ENCODE data around the gene PRKN.

The PRKN gene

DNA sequence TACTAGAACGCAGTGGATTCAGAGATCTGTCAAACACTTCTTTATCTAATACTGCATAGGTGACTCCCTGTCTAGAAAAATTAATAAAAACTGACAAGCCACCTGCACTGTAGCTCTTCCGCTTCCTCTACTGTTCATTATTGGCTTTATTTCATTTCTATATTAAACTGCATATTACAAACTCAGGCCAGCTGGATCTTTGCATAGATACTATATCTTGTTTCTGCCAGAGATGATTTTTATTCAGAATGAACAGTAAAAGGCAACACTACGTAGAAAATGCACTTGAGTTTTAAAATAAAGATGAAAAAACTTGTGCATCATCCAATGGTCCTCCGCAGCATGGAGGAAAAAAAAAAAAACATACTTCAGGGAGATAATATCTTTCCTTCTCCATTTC, 508.3 kb downstream of the PRKN start:
- no peak for DNase-seq

DNA sequence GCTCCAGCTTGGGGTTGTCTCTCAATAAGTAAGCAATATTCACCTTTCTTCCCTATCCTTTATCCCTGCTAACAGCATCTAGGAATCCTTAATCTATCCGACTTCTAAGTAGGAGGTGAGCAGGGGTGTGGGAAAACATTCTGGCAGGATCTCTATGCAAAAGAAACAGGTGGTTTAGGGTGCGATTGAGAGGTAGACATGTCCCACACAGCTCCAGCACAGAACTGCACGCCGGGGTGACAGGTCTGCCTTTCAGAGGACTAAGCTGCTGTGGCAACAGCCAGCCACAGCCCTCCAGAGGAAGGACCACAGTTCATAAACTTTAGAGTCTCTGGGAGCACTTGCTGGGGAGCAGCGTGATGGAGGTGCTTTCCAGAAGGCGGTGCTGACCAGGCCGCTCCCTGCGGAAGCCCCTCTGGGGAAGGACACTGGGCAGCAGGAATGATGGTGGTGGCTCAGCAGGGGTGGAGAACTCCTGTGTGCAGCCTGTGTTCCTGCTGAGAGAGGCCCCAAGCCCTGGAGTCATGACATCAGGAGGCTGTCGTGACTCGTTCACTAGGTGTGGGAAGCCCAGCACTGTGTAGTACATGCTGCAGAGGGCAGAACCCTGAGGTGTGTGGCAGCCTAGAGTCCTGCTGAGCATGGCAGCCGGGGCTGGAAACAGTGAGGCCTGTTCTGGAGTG, 509.6 kb downstream of the PRKN start:
- DNase-seq: no peak

DNA sequence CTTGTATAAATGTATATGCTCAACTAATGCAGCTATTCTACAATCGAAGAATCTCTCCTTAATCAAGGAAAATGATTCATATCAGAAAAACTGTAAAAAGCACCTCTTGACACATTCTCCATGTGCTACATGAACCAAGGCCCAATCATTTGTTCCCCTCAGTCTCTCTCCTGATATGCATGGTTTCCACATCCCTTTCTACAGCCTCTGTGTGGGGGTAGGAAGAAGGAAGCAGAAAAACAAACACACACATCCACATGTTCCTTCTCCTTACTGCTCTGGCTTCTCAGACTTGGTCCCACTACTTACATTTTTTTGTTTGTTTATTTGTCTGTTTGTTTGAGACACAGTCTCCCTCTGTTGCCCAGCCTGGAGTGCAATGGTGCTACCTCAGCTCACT, 510.5 kb downstream of the PRKN start:
- no peak for DNase-seq

DNA sequence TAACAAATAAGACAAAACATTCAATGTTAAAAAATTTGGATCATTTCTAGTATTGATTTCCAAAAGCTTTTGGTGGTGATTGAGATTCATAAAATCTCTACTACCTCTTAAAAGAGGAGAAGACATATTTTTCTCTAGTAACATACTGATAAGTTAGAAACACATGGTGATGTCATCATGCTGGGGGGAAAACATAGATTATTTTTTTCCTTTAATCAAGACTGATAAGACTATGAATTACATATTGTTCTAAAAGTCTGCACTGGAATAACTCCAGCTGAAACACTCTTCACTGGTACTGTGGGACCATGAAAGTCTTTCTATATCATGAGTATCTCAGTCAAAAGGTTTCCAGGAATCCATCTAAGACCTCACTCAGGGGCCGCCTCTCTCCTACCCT, 515.8 kb downstream of the PRKN start:
- DNase-seq: no peak

DNA sequence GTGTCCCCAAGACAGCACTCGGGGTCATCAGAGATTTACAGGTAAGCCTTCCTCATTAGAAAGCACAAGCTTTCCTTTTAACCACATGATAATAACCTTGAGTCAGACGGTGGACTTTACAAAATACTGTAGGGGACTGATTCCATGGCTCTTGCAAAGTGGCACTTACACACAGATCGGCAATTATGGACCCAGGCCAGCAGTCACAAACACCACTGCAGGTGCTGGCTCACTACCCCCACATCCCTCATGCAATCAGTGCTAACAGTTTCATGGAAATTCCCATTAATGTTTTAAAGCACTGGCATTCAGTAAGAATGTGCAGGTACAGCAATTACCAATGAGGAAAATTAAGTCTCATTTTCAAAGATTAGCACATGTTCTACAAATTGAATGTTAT, 516.5 kb downstream of the PRKN start:
- no peak for DNase-seq

DNA sequence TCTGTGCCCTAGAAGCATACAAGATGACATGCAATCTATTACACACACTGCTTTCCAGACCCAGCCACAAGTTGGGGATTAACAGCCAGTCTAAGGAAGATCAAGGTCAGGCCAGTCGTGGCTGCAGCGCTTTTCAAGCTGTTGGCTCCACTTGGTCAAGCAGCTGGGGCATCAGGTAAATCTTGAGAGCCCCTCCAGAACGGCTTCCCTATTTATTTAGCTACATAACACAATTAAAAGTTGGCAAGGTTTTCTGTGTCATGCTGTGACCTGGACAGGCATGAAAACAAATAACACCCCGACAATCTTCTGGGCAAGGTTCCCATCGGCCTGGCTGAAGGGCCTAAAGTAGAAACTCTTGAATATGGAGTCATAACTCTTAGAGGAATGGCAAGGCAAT, 524.3 kb downstream of the PRKN start:
- DNase-seq: no peak

DNA sequence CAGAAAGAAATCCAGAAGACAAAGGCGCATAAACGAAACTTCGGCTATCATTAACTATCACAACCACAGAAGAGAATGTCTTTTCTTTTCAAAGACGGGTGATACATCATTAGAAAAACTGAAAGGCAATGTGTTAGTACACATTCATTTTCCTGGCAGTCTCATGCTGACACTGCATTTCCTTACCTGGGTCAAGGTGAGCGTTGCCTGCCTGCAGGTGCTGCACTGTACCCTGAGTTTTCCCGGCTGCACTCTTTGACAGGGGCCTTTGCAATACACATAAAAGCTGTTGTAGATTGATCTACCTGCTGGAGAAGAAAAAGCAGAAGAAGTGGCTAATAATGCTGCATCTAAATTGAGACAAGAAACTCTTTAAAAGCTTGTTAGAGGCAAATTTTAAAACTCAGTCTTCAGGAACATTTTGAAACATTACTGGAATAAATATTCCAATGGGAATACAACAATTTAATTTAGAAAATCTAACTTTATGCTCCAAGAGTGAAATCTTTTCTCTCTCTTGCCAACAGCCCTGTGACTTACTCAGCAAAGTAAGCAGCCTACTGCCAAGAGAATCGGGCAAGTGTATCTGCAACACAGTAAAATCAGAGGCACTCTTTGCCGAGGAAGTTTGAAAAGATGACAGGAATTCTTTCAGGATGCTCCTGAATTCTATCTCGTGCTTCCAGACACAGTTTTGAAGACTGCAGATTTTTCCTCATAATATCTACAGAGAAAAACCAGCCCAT, 526.4 kb downstream of the PRKN start:
- DNase-seq: no peak

DNA sequence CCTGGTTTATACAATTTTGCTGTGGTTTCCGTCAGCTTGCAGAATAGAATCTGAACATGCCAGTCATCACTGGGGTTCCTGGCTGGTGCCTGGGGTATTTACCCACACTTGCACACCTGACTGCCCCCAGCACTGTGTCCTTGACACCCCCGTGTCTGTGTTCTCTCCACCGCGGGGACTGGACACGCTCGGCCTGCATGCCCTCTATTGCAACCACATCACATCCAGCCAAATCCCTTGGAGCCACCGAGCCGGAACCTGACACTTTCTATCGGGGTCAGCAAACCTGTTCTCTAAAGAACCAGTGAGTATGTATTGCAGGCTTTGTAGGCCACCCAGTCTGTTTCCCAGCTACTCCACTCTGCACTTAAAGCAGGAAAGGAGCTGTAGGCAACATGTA, 527.5 kb downstream of the PRKN start:
- no peak for DNase-seq

DNA sequence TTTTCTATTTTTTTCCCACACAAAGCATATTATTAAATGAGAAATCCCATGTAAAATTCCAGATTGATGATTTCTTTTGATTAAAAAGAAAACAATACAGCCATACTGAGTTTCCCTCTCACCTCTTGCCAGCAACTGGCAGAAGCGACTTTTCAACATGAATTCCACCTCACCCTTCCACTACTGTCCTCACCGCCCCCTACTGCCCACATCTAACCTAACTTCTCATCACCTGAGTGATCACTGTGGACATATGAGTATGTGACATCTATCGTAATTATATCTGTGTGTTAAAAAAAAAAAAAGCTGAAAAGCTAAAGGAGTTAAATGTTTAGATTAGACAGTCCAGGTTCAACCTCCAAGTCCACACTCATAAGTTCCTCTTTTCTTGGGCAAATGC, 528.6 kb downstream of the PRKN start:
- DNase-seq: no peak

DNA sequence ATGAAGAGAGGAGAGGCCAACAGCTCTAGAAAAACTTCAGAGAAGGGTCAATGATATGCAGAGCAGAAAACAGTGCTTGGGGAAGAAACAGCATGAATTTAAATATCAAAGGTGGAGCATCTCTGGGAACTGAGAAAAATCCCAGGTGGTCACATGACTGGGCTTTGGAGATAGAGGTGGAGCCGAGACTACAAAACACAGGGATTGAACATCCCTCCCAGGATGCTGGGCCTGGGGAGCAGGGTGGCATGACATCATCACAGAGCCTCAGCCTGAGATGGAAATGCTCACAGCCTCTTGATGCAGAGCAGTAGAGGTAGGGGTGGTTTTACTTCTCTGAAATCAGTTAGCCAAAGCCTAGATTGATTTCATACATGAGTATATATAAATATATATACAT, 529.5 kb downstream of the PRKN start:
- no peak for DNase-seq

DNA sequence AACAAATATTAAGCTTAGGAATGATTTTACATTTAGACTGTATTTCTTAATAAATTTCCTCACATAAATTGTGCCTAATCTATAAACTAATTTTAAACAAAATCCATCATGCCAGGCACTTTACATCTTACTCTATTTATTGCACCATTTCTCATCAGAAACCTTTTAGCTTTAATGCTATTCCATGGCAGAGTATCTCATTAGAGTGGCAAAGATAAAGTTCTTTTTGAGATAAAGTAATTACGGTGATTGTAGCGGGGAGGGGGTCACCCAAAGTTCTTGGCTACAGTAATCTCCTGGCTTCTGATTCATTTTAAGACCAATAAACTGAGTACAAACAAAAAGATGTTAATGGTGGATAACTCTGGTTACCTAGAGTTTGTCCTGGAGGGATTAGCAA, 532.1 kb downstream of the PRKN start:
- DNase-seq: no peak

DNA sequence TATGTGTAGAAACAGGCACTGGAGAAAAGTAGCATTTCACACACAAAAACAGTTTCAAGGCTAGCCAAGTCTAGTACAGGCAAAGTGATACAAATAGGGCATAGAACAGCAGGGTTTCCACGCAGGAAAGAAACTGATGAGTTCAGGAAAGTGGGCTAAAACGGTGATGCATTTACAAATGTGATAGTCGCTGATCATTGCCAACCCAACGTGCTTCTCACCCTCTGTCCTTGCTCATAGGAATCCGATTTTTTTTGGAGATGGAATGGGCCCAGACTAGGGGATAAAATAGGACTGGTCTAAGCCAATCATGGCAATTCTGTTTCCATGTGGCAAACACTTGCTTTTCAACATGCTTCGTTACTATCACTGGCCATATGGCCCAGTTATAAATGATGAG, 536.6 kb downstream of the PRKN start:
- no peak for DNase-seq

DNA sequence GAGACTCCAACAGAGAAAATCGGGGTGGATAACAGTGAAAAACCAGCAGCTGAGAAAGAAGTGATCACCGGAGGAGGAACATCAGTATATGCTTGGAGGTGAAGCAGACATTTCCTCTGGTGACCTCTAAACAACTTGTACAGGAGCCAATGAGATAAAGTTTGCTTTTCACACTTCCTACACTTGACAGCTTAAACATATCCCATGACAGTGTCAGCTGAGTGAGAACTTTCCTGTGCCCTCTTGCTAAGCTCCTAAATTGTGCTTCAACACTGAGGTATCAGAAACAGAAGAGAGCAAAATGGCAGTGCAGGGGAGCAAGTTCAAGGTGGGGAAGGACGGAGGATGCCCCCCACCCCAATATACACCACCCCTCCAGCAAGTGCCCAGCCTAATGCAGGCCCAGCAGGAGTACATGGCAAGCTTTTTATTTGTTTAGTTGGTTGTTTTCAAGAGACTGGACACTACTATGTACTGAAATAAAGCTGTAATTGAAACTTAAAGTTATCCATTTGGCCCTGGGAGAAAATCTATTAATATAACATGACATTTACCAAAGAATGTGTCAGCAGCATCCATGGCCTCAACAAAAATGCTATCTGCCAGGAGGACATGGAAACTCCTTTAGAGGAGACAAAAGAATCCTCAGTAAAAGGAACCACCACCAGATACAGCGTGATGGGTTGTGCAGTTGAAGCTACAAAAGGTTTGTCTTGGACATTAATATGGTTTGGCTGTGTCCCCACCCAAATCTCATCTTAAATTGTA, 540.2 kb downstream of the PRKN start:
- DNase-seq: no peak

DNA sequence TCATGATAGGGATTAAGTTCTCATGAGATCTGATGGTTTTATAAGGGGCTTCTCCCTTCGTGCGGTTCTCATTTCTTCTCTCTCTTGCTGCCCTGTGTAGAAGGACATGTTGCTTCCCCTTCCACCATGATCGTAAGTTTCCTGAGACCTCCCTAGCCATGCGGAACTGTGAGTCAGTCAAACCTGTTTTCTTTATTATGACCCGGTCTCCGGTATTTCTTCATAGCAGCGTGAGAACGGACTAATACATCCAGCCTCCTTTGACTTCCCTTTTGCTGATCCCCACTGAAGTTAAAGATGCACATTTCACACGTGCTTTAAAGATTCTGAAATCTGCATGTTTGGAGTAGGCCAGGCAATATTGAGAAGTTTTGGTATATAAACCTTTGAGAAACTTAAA, 543.1 kb downstream of the PRKN start:
- DNase-seq: no peak

DNA sequence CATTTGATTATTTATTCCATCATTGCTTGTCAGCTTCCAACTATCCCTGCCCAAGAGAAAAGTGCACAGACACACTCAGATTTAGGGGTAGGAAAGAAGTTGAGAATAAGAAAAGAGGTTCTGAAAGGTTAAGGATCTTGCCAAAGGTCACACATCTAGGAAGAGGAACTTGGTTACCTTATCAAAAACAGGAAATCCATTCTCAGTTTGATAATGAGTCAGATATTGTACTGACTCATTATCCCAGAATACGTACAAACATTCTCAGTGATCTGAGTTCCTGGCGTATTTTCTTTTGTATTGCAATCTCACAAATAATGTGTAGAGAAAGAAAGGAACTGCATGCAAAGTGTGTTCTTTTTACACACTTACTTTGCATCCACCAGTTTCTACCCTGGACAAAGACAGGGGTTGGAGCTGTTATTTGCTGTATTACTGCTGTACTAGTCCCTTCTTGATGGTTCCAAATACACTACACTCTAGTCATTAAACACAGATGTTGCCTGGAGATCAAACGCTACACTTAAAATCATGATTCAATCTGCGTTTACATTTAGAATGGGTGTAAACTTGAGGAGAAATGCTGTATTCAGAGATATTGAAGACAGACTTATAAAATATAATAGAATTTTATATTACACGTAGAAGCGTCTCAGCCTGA, 545.7 kb downstream of the PRKN start:
- DNase-seq: no peak

DNA sequence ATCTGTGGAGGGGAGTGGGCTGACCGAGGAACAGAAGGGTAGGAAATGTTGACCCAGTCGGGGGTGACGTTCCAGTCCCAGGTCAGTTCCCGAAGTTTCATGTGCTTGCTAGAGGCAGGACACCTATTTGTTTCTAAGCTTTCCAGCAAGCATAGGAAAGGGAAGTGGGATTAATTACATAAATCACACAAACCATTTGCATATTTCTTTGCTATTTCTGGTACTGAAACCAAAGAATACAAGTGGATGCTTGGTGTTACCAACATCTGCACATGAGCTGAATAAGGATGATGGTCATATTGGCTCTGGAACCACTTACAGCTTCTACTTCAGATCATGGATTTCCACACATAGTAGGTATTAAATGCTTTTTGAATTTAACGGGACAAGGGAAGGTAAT, 546.5 kb downstream of the PRKN start:
- DNase-seq: no peak

DNA sequence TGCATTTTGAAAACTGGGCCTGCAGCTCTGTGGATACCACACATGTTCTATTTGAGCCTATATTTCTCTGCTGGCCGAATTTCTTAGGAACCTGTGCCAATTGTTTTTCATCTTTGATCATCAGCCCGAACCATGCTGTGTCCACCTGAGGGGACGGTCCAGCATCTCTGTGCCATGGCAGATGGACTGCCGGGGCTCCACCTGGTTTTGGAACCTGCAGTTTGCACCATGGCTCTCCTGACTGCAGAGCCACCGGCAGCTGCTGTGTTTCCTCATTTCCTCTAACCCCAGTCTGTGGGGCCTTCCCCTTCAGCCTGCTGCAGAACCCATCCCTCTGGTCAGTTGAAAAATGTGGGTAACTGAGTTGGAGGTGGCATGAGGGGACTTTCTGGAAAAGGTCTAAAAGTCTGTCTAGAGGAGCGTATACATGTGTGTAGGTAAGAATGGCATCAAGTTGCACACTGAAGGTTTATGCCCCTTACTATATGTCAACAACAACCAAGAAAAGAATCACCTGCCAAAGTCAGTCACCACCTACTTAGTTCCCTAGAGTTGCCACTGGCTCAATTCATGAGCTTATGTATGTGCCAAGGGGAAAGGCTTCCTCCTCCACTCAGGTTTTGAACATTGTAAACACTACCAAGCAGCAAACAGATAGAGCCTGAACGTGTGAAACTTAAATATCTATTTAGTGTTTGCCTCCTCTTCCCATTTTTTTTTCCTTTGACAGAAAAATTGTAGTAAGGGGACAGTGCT, 548.2 kb downstream of the PRKN start:
- no peak for DNase-seq

DNA sequence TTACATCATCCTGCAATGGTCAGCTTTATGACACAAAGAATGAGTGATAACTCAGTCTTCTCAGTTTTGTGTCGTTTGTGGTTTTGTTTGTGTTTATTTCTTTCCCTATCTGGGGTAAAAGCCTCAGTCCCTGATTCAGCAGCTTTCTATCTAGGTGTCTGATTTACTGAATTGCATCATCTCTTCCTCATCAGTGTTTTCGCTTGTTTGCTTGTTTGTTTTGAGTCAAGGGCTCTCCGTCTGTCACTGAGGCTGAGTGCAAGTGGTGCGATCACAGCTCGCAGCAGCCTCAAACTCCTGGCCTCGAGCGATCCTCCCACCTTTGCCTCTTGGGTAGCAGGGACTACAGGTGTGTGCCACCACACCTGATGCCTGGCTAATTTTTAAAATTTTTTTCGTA, 548.9 kb downstream of the PRKN start:
- DNase-seq: no peak

DNA sequence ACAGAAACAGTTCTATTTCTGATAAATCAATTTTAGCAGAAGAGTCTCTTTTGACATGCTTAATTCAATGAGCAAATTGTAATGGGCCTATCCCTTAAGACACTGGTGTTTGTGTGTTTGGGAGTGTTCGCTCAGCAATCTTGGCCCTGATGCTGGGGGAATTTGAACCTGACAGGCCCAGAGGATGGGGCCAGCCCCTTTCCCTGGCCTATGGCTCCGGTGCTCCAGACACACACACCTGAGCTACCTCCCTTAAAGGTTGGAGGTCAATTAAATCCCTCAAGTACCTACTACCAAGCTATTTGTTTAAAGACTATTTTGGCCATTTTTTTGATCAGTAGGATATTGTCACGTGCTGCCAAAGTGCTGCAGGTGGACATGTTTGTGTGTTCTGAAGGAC, 549.3 kb downstream of the PRKN start:
- no peak for DNase-seq

DNA sequence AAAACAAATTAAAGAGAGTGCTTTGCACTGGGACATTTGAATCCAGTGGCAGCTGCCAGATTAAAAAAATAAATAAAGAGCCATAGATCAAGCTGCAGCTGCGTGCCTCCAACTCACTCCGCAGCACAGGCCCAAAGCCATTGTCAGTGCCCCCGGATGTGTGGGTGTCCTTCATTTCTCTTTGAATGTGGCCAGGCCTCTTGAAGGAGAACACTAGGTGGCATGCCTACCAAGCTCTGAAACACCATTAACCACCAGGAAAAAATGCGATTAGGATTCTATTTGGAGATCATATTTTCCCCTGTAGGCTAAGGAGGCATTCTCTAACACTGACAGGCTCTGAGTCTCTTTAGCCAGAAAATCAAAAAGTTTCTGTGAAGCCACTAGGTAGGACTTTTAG, 549.8 kb downstream of the PRKN start:
- no peak for DNase-seq

DNA sequence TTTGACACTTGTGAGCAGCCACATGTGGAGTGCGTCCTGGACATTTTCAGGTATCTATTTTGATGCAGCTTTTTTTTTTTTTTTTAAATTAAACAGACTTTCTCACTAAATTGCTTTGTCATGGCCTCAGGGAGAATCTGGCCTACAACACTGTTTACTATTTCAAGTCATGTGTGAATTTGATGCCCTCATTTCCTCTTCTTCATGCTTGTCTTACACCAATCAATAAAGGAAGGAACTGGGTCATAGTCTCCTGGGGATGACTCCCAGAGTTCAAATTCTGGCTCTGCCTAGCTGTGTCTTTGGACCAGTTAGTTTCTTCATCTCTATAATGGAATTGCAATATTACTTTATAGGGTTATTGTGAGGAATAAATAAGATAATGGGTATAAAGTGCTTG, 554.1 kb downstream of the PRKN start:
- no peak for DNase-seq

DNA sequence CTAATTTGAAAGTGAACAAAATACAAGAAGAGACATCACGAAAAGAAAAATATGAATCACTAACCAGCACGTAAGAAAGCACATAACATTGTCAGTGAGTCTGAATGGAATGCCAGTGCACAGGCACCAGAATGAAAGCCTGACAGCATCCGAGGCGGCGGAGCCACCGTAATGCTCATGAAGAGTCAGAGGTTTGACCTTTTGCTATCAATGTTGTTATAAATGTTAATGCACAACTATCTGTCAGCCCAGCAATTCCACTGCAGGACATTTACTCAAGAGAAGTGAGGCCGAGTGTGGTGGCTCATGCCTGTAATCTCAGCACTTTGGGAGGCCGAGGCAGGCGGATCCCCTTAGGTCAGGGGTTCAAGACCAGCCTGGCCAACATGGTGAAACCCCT, 562.1 kb downstream of the PRKN start:
- no peak for DNase-seq
